NCI-H1417 (cell line): Measurements from ENCODE around the gene WNT3.
"Not testable (repeated sequence)": the region's sequence is repeated elsewhere in the genome, so short reads cannot be mapped to it uniquely, and the experiment has no call there.

Source experiments
- DNase-seq, 3 experiments: peaks; one replicate each; lab custom pipeline; 2025; lab: John Stamatoyannopoulos, UW

WNT3 gene

DNA sequence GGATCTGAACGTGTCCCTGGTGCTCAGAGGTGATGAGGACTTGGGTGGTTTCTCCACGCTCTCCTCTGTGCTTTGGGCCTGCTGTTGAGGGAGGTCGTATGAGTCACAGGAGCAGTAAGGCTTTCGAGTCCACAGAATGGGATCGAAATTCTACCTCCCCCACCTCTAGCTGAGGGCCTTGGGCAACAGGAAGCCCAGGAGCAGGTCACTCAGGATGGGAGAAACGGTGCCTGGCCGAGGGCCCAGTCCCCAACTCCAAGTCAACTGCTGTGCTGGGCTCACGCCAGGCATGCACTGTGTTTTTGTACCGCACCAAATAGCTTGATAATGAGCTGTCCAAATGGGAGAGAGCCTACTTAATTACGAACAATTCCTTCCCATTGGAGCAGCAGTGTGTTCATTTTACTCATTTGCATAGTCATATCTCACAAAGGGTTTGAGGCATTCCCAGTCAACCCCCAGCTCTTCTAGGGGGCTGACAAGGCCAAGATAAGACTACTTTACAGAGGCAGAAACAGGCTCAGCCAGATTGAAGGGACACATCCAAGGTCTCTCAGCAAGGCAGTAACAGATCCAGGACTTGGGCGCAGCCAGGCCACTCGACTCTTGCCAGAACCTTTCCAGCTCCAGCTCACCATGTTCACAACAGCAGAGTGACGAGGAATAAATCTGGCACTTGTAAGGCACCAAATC lies 53.6 kb downstream of the WNT3 start:
- no peak for DNase-seq

DNA sequence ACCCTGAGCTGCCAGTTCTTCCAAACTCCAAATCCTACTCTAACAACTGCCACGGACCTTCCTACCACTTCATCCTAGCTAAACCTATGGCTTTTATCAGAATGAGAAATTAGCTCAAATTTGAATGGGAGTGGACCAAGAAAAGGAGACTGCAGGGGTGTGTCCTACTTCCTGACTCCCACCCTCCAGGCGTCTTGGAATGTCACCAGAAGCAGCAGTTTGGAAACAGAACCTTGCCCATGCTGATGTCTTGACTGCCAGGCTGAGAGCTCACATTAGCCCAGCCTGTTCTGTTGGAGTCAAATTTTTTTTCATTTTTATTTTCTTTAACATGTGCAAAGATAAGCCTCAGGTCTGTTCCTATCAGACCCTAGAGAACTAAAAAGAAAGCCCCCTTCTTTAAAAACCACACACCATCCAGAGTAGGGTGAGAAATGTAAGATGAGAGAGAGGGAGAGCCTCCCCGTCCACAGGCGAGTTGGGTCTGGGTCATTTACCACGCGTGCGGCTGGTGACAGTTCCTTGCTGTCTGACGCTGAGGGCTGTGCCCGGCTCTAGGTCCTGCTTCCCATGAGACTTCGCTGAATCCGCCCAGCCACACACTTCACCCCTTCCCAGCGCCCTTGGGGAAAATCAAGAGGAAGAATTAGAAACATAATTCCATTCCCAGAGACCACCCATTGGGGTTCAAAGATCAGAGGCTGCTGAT lies 54.3 kb downstream of the WNT3 start:
- DNase-seq: no peak

DNA sequence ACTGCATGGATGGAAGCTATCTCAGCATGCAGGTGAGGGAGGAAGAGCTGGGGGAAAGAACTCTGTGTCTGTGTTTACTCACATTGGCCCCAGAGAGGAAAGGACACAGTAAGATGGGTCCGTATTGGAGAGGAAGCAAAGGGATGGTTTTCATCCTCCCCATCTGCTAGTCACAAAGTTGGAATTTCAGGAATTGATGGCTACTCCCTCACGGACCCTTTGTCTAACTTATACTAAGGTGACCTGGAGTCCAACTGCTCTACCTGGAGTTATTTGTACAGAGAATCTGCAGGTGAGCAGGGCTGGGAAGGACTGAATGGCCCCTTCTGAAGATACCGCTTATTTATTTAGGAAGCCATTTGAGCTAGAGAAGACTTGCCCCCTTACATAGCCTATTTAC lies 55.1 kb downstream of the WNT3 start:
- no peak for DNase-seq

DNA sequence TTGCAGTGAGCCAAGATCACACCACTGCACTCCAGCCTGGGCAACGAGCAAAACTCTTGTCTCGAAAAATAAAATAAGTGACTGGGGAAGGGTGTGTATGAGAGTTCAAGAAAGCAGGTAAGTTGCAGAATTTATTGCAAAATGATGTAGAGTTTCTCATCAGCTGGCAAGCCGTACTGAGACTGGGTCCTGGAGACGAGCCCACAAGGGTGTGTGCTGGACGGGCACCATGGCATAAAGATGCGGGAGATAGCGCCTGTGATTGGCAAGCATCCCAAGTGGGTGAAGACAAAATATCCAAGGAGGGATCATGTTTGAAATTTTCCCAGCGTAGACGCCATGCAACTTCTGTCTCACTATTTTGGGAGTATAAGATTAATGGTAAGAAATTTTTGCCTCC lies 59.4 kb downstream of the WNT3 start:
- DNase-seq: no peak

DNA sequence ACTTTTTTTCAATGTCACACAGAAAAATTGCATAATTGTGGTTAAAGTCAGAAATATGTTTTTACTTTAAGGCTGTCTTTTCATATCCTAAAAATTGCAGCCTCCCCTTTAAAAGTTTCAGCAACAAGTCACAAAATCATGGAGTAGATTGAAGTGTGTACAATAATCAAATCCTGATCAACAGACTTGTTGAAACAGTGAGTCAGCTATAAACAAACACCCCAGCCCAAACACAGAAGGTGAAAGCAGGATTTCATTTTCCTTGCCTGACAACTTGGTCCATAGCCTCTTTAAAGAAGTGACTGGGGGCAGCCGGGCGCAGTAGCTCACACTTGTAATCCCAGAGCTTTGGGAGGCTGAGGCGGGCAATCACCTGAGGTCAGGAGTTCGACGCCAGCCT lies 59.9 kb downstream of the WNT3 start:
- DNase-seq: no peak

DNA sequence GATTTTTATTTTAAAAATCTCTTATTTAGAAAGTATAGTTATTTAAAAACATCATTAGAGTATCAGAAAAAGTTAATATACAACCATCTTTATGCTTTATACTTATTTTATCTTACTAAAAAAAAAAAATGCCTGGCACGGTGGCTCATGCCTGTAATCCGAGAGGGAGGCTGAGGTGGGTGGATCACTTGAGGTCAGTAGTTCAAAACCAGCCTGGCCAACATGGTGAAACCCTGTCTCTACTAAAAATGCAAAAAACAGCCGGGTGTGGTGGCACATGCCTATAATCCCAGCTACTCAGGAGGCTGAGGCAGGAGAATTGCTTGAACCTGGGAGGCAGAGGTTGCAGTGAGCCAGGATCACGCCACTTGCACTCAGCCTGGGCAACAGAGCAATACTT lies 60.9 kb downstream of the WNT3 start:
- not testable (repeated sequence) for DNase-seq

DNA sequence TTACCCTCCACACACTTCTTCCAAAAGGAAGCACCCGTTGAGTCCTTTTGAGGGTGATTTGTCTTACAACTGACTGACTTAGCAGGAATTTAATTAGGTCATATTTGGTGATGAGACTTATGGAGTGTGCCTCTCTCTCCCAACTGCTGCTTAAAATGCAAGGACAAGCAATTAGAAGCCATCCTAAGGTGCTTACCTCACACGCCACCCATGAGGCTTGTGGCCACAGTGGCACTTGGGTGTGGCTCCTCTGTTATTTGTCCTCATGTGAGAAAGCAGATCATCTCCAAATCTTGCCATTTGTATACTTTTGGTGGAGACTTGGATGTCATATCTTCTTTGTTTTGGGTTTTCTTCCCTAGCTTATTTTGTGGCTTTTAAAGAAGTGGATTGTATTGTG lies 61.6 kb downstream of the WNT3 start:
- no peak for DNase-seq

DNA sequence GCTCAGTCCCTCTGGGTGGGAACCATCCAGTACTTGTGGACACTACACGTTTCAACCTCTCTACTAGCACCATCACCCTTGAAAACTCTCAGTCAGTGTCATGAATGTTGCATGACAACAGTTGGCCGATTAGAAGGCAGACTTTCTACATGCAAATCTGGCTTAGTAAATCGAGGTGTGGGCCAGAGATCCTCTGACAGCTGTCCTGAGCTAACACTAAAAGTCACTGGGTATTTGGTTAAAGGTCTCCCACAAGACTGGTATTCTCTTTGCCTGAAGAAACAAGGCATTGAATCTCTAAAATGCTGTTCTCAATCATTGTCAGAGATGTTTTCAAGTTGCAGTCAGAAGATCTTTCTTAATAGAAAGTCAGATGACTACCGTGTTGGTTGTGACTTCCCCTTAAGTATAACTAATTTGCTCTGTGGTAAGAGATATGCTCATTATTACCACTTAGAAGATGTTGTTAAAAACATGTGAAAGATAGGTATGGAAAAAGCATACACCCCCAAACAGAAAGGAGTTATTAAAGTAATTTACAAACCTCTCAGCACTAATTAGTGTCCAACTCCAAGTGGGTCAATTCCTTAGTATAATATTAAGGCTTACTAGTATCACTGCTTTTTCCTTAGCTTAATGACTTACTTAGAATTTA lies 62.3 kb downstream of the WNT3 start:
- DNase-seq: no peak

DNA sequence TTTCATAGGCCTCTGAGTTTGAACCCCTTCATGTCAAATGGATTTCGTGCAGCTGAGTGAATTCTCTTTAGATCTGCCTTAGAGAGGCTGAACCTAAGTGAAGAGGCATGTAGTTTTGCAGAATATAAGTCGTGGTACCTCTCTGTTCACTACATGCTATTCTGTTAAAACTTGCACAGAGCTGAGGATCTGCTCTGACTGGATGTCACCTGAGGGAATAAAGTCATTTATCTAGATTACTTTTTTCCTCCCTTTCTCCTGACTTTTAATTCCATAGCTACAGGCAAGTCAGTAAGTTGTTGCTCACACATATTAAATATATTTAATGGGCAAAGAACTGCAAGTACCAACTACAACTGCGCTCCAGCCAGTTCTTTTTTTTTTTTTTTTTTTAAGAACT lies 64.7 kb downstream of the WNT3 start:
- no peak for DNase-seq

DNA sequence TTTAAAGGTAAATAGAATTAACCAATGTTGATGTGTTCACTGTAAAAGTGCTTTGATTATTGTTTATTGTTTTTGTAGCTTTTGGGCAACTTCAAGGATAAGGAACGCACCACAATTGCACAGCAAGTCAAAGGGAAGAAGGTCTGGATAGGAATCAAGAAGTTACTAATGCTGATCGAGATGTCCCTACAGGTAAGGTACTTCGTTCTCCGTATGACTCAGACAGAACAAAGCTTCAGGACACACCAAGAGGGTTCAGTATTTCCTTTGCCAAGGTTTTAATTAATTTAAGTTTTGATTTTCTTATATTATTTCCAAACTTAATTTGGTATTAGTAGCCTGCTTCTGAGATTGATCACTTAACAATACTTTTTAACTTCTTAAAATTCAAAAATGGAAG lies 67.1 kb downstream of the WNT3 start:
- no peak for DNase-seq

DNA sequence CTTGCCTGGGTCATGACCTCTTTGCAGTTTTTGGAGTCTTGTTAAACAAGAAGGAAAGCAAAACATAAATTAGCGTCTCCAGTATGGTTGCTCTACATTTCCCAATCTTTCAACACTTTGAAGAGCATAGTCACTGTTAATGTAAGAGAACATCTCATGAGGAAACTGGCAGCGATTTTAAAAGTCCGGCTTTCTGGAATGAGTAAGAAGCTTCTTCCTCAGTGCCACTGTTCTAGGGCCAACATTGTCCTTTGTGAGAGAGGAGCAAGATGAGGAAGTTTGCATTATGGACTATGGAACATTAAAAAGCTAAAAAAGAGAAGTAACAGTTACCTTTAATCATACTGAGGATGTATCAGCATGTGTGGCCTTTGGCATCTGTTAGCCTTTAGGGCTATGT lies 73.1 kb downstream of the WNT3 start:
- no peak for DNase-seq

DNA sequence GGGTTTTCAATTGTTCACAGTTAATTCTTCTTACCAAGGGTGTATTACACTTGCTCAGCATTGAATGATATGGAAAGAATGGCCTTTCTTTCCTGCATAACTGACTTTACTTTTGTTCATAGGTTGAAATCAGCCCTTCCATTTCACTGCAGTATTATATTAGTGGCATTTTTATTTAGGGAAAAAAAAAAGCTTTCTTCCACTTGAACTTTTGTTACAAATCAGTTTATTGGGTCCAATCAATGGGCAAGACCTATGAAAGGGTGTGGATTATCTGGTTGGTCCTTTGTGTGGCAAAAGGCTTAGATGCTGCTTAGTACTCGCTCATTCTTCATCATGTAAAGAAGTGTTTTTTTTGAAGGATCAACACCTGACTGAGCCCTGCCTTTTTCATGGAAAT lies 74.1 kb downstream of the WNT3 start:
- no peak for DNase-seq

DNA sequence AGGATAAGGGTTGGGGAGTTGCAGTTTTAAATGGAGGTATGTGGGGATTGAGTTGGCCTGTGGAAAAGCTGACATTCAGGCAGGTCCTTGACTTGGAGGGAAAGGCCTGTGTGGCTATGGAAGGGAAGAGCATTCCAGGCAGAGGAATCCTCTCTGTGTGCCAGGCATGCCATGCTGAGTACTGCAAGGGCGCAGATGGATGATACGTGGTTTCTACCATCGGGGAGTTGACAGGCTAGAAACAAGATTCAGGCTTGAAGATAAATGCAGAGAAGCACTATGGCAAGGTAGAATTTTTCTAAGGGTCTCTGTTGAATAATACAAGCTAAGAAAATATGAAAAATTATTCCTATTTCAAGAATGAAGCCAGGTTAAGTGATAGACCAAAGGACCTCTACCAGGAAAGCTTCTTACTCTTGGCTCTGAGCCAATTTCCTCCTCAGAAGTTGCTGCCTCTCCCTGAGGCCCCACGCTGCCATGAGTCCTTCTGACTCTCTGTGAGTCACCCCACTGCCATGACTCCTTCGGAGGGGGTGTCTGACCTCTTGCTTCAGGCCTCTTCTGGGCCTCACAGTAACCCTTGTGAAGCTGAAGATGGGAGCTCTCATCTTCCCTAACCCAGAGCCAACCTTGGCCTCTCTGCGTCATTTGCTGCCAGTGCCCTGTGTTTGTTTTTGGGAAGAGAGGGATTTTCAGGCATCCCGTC lies 75.8 kb downstream of the WNT3 start:
- DNase-seq: no peak

DNA sequence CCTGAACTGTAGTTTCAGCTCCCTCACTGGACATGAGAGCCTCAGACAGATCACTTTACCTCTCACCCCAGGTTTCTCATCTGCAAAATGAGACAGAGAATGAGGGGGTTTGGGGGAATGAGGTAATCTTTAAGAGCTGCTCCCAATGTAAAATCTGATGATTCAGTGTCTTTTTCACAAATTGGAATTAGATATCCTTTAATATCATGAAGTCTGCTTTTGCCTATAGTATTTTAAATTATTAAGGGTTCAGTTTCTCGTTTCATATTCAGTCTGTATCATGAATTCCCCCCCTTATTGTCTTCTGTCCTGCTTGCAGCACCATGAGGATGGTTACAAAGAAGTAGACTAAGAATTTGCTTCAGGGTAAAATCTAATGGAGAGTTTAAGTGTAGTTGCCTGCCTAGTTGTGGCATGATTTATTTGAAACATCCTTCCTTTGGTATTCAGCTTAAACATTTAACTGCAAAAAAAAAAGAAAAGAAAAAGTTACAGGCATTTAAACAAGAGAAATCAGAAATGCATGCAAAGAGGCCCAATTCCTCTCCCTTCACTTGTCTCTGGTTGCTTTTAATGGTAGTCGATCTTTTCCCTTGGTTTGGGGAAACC lies 77.3 kb downstream of the WNT3 start:
- DNase-seq: no peak

DNA sequence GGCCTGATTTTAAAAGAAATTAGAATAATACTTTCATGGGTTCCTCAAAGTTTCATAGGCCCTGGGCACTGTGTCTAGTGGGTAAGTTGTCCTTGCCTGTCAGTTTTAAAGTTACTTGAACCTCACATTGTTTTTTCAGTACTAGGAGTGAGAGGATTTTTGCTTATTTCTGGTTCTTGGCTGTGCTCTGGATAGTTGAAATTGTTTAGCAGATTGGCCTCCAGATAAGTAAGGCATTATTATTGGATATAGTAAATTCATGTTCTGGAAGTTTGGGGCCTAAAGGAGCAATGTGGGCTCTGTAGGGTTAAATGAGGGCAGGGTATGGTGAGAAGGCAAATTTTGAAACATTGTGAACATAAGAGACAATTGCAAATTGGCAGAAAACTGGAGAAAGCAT lies 78.5 kb downstream of the WNT3 start:
- no peak for DNase-seq

DNA sequence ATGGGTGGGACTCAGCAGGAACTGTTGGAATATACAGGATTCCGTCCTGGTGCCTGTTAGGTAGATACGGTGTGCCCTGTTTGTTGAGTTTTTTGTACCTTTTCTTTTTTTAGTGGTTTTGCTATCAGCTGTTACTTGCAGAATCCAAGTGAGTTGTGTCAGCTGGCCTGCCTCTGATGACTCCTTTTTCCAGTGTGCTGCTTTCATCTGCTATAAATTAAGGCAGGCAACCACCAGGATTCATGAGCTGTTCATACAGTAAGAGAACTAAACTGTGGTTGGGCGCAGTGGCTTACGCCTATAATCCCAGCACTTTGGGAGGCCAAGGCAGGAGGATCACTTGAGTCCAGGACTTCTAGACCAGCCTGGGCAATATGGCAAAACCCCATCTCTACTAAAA lies 79.9 kb downstream of the WNT3 start:
- no peak for DNase-seq

DNA sequence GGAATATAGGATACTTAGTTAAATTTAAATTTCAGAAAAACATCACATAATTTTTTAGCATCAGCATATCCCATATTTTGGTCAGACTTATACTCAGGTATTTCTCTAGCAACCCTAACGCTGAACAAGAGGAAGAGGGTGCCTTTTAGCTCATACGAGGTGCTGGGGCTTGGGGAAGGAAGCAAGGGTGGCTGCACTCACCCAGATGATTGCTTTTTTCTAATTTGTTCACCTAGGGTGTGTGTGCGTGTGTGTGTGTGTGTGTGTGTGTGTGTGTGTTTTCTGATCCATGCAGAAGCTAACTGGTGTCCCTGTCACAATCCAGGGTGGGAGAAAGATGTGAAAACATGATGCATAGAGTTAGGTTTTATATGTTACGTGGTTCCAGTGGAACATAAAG lies 81.2 kb downstream of the WNT3 start:
- DNase-seq: no peak

DNA sequence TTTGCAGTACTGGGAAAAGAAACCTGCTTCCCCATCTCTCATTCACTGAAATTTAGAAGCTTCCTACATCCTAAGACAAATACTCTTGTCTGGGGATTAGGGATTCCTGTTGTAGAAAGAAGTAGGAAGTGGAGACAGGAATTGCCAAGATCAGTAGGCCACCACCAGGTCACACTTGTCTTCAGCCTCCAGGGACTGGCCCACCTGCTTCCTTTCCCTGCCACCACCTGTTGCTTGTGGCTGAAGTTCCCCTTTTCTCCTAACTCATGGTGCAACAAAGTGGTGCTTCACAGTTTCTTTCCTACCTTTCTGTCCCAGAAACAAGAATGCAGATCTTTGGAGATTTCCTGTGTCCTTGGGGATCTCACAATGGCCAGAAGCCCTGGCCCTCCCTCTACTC lies 82.4 kb downstream of the WNT3 start:
- no peak for DNase-seq

DNA sequence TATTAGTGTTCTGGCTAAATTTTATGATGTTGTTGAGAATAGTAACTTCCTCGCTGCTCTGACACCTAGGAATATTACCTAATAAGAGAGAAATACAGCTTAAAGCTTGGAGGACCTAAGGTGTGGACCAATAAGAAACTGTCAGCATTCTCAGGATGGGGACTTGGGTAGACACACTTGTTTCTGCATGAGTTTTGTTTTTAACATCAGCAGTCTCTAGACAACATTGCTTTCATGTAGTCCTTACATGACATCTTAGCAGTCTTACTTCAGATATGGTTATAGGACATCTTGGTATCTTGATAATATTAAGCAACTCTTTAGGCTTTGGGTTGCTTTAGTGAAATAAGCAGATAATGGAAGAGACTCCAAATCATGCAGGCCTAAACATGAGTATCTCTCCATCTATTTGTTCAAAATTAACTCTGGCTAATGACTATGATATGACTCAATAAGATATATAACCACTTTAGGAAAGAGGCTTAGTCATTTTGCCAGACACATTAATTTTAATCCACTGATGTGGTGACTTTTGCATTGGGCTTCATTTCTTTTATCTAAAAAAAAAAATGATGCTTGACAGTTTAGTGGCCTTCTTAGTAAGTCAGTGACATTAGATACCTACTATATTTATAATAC lies 84.5 kb downstream of the WNT3 start:
- no peak for DNase-seq

DNA sequence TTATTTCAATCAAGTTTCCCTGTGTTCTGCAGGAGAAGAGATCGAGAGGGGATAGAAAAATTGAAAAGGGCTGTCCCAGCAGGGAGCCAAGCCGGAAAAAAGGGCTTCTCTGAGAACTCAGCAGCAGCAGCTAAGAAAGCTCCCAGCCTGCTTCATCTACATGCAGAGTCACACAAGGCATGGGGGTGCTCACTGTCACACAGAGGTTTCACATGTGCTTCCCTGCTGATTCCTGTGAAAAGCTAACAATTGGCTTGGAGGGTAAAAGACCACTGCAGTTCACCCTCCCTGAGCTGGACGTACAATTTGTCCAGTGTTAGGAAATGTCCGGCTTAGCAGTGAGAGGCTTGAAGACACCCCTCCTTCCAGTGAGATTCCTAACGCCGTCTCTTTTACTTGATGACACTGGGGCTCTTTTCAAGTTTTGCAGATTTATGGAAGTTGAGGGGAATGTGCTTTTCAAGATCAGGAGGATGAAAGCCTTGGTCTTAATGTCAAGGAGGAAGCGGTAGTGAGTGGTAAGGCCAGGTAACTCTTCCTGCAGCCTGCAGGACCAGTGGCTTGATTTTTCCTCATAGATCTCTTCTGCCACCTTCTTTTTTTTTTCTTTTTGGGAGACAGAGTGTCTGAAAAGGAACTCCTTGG lies 85.6 kb downstream of the WNT3 start:
- peak in 2 of 3 experiments; percentile 2 to 38 for DNase-seq

DNA sequence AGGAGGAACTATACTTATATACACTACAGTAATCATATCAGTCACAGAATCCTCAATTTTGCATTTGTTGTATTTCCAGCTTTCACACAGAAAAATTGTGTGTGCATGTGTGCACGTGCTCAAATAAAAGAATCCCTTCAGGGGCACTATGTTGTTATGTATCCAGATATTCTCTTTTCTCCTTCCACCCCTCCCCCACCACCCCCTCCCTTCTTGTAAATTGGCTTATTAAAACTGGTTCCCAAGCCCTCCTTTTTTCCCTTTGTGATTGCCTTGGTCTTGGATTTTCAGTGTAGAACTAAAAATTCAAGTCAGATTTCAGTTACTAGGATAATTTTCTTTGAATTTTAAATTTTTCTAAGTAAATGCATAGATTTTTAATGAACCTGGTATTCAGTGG lies 86.3 kb downstream of the WNT3 start:
- peak in 1 of 3 experiments; percentile 26 for DNase-seq
